Spleen (tissue), 11 donors: ENCODE measurements around the gene EFHD2. TPM values are rescaled to one million over a fixed set of nuclear protein-coding genes. Genes with fewer than 3 reads are reported as not detected.
"Not testable (repeated sequence)": the region's sequence is repeated elsewhere in the genome, so short reads cannot be mapped to it uniquely, and the experiment has no call there.

Source experiments
- DNase-seq: peaks from one replicate; pipeline ENCODE4 v3.0.0-alpha.2; 2020
- H3K27ac ChIP-seq, 8 donors: fragments of 200-600 bp; sonication (generic) in 7 of 8; 1 replicate in 4 of 8; 2 replicates in 4 of 8; pipeline versions ENCODE4 v1.5.0 to v1.8.0; 2016 to 2021; ENCODE audit warnings: inconsistent platforms in 4 of 8, mild to moderate bottlenecking in 4 of 8, moderate library complexity in 1 of 8
- H3K27me3 ChIP-seq, 7 donors: fragments of 200-600 bp; sonication (generic) in 6 of 7; replicated peaks in 1 of 7; 1 replicate in 4 of 7; 2 replicates in 3 of 7; pipeline versions ENCODE4 v1.5.0 to v1.8.0; 2016 to 2021; ENCODE audit warnings: inconsistent platforms in 3 of 7, mild to moderate bottlenecking in 1 of 7
- H3K36me3 ChIP-seq, 6 donors: fragments of 200-600 bp; sonication (generic) in 5 of 6; 1 replicate in 4 of 6; 2 replicates in 2 of 6; pipeline versions ENCODE4 v1.5.0 to v1.8.0; 2016 to 2021; ENCODE audit warnings: inconsistent platforms in 2 of 6
- H3K4me1 ChIP-seq, 6 donors: fragments of 200-600 bp; sonication (generic) in 5 of 6; 1 replicate in 3 of 6; 2 replicates in 3 of 6; pipeline versions ENCODE4 v1.5.0 to v1.8.0; 2016 to 2021; ENCODE audit warnings: inconsistent platforms in 3 of 6
- H3K4me3 ChIP-seq, 8 donors: fragments of 200-600 bp; sonication (generic) in 7 of 8; 1 replicate in 4 of 8; 2 replicates in 4 of 8; pipeline versions ENCODE4 v1.5.0 to v1.8.0; 2016 to 2021; ENCODE audit warnings: inconsistent platforms in 4 of 8, mild to moderate bottlenecking in 4 of 8, moderate library complexity in 2 of 8
- H3K9me3 ChIP-seq, 8 donors: fragments of 200-600 bp; sonication (generic) in 7 of 8; 1 replicate in 4 of 8; 2 replicates in 4 of 8; pipeline versions ENCODE4 v1.5.0 to v1.8.0; 2016 to 2021; ENCODE audit warnings: inconsistent platforms in 4 of 8
- CTCF ChIP-seq, 11 experiments: fragments of 200-600 bp in 7 of 11; fragments of 450-650 bp in 4 of 11; sonication (generic) in 4 of 11; IDR thresholded peaks in 8 of 11; conservative IDR thresholded peaks in 3 of 11; 1 replicate in 7 of 11; 2 replicates in 4 of 11; pipeline versions ENCODE4 v1.4.0 to v1.8.0; 2016 to 2021; ENCODE audit warnings: antibody characterized with exemption in 11 of 11, inconsistent platforms in 4 of 11, mild to moderate bottlenecking in 1 of 11
- POLR2A ChIP-seq, 3 donors: fragments of 450-650 bp; IDR thresholded peaks; one replicate each; pipeline ENCODE4 v1.5.1; 2017; ENCODE audit warnings: antibody characterized with exemption in 3 of 3, mild to moderate bottlenecking in 1 of 3
- POLR2AphosphoS5 ChIP-seq, 3 donors: sonication (generic); formaldehyde crosslinking; IDR thresholded peaks; one replicate each; pipeline ENCODE4 v1.5.1; 2017; ENCODE audit warnings: antibody characterized with exemption in 3 of 3
- WGBS, 5 donors: extraction: QIAGEN DNeasy Blood & Tissue Kit in 3 of 5; methylation state at CpG; one replicate each; pipeline versions ENCODE4 v1.1.5 to v1.1.7; 2013 to 2018; 5-methylcytosine and 5-hydroxymethylcytosine counted together
- intact Hi-C: fragments of 100-400 bp; cut with DNase I; formaldehyde crosslinking; loops from one replicate; pipeline ENCODE4 v1.15.0; 2023; ENCODE audit warnings: low total_unique reads
- polyA plus RNA-seq, 3 donors: library from polyadenylated mRNA; stranded (reverse); fragments of 200-250 nt; gene quantifications; one replicate each; pipeline ENCODE4 v1.2.1, GENCODE V29; 2013
- total RNA-seq, 7 donors: library from RNA; depleted of rRNA in 3 of 7; stranded (reverse); fragments of >200 nt in 3 of 7; fragmentation: NEBNext Ultra II Directional in 4 of 7; extraction: Animal tissue kit (Norgen Biotek cat#: 25700) in 4 of 7; gene quantifications; one replicate each; pipeline versions ENCODE4 v1.1.0 to v1.2.1, GENCODE V29; 2016 to 2021
- donor health status: healthy with polysubstance abuse.
- donor health status: DM: no; HTN: no; CAD: no; lungs with moderate emphysema.
- donor health status: DM: no; HTN: no; CAD: no.
- donor health status: Bipolar disorder and iron deficiency.
- donor health status: healthy.
- donor health status: DM: no; HTN: no; CAD: no.
- donor health status: DM: yes; HTN: yes; CAD: no.

EFHD2 gene
- total and polyA plus RNA-seq, 10 donors, result 81.8 to 226 (median 155) TPM

GRCh38 chr1:15468145-15468544, 58.5 kb downstream of the EFHD2 start:
- intact Hi-C loops, result no loop called here
- Histone ChIP-seq H3K36me3 (no peaks in the 10 kb centered on the region), H3K9me3 (peaks cover 0 to 6% (median 0%) of the 10 kb centered on the region in 8 donors), H3K4me3 (no peak overlapping the region), H3K27me3 (peaks cover 0 to 7% (median 0%) of the 10 kb centered on the region in 7 donors), H3K4me1 (peaks cover 0 to 10% (median 0%) of the 10 kb centered on the region in 6 donors), H3K27ac (no peak overlapping the region)
- TF ChIP-seq POLR2A (IDR thresholded peaks at IDR 0.05) (no peak), POLR2AphosphoS5 (IDR thresholded peaks at IDR 0.05) (no peak), CTCF (IDR thresholded peaks at IDR 0.05 in 8 of 11, conservative IDR thresholded peaks at IDR 0.05 in 3 of 11) (no peak)
- no peak for DNase-seq

GRCh38 chr1:15469361-15469760, 59.7 kb downstream of the EFHD2 start:
- Histone ChIP-seq H3K4me3 (no peak overlapping the region), H3K4me1 (peaks cover 0 to 4% (median 0%) of the 10 kb centered on the region in 6 donors), H3K36me3 (no peaks in the 10 kb centered on the region), H3K9me3 (peaks cover 0 to 6% (median 0%) of the 10 kb centered on the region in 8 donors), H3K27ac (no peak overlapping the region), H3K27me3 (peaks cover 0 to 7% (median 0%) of the 10 kb centered on the region in 7 donors)
- TF ChIP-seq POLR2A (IDR thresholded peaks at IDR 0.05) (no peak), POLR2AphosphoS5 (IDR thresholded peaks at IDR 0.05) (no peak), CTCF (IDR thresholded peaks at IDR 0.05 in 8 of 11, conservative IDR thresholded peaks at IDR 0.05 in 3 of 11) (no peak)
- intact Hi-C loops, result no loop called here
- no peak for DNase-seq
- WGBS, 5 donors, result 49 to 66% (median 58%) methylated on average over 3 of the region's 3 CpGs

GRCh38 chr1:15469821-15470448, 60.2 kb downstream of the EFHD2 start:
- H3K27me3 ChIP-seq, H3K4me1 ChIP-seq, H3K4me3 ChIP-seq, intact Hi-C loops, H3K9me3 ChIP-seq, DNase-seq, H3K27ac ChIP-seq, H3K36me3 ChIP-seq: not testable (repeated sequence)
- 79 to 92% (median 83%) methylated on average over 5 to 9 of the region's 9 CpGs for WGBS, 5 donors

- DNase-seq, H3K4me3 ChIP-seq, H3K9me3 ChIP-seq, H3K27ac ChIP-seq, H3K36me3 ChIP-seq, intact Hi-C loops, H3K27me3 ChIP-seq, H3K4me1 ChIP-seq: not testable (repeated sequence)
- WGBS, 5 donors, result 89 to 96% (median 94%) methylated on average over 5 of the region's 5 CpGs
Measured at GRCh38 chr1:15471067-15471466, 61.4 kb downstream of the EFHD2 start.

GRCh38 chr1:15471723-15472122, 62.0 kb downstream of the EFHD2 start:
- H3K27ac ChIP-seq, H3K36me3 ChIP-seq, H3K27me3 ChIP-seq, H3K4me1 ChIP-seq, H3K4me3 ChIP-seq, H3K9me3 ChIP-seq, DNase-seq, intact Hi-C loops: not testable (repeated sequence)
- 77 to 79% (median 78%) methylated on average over 6 of the region's 6 CpGs for WGBS, 5 donors

GRCh38 chr1:15472587-15472986, 62.9 kb downstream of the EFHD2 start:
- Histone ChIP-seq H3K36me3 (no peaks in the 10 kb centered on the region), H3K4me1 (no peaks in the 10 kb centered on the region), H3K27ac (no peak overlapping the region), H3K27me3 (no peaks in the 10 kb centered on the region), H3K9me3 (peaks cover 0 to 6% (median 0%) of the 10 kb centered on the region in 8 donors), H3K4me3 (no peak overlapping the region)
- intact Hi-C loops, result no loop called here
- no peak for TF ChIP-seq POLR2AphosphoS5 (IDR thresholded peaks at IDR 0.05)
- no peak for TF ChIP-seq POLR2A (IDR thresholded peaks at IDR 0.05)
- no peak for TF ChIP-seq CTCF (IDR thresholded peaks at IDR 0.05 in 8 of 11, conservative IDR thresholded peaks at IDR 0.05 in 3 of 11)
- no peak for DNase-seq
- 84 to 93% (median 87%) methylated on average over 11 of the region's 11 CpGs for WGBS, 5 donors
